Stimulated activated CD4-positive, alpha-beta T cell treated with anti-CD3 and anti-CD28 coated beads, Interleukin-4, amount 100 ng/mL, for 1 hour (primary cell): ENCODE data around the gene CLDN14.

ENCODE experiments used
- DNase-seq: peaks from one replicate; pipeline ENCODE4 v3.0.0-alpha.2; 2020

Gene CLDN14, protein sequence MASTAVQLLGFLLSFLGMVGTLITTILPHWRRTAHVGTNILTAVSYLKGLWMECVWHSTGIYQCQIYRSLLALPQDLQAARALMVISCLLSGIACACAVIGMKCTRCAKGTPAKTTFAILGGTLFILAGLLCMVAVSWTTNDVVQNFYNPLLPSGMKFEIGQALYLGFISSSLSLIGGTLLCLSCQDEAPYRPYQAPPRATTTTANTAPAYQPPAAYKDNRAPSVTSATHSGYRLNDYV

DNA sequence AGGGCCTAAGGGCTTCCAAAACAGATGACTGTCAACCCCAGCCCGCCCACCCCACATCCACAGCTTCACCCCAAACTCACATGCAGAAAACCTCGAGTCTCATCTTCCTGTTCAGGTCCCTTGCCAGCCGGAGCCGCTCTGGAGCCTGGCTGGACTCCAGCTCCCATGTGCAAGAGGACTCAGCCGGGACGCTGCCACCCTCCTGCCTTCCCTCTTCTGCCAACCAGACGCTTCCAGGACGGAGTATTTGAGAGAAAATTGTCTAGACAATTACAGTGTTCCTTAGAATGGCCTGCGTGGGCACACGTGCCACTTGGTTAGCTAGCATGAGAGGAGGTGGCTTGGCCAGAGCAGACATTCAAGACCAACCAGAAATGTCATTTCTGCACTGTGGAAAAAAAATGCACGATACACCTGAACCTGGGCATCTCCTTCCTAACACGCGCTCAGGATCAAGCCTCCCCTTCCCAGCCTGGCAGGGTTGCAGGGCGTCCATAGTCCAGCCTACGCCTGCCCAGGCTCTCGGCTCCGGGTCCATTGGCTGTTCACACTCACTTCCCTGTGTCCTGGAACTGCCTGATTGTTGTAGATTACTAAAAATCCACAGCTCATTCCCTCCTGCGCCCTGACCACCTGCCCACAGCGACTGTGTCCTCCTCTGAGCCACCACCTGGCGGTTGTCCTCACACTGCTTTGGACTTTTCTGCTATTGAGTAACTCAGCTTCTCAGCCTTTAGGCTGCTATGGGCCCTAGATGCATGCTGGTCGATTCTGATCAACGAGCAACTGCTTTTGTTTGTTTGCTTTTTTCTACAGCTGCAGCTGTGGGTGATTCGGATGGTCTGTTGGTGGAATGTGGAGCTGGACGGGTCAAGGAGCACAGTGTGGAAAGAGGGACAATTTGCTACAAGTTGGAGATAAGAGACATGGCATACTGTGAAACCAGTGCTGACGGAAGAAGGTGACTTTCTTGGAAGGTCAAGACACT, at the start of gene CLDN14:
Gene CLDN14 (minus strand): TSS at position 708 of the 988 bp plus-strand sequence. CDS start 18,427 bp downstream, outside the sequence.
- no peak for DNase-seq

DNA sequence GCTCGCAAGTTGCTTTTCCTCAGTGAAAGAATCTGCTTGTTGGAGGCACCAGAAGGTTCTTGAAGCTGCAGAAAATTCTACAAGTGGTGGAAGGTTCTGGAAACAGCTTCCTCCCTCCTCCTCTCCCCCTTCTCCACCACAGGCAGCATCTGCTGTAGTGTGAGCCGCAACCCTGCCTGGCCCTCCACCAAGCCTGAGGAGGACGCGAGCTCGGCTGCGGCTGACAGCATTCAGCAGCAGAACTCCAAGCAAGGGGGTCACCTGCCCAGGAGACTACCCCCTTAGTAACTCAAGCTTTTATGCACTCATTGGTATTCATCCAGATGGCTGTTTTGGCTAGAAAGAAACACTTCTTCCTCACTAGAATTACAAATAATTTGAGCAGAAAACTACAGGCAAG, 48.8 kb upstream of the CLDN14 start:
- DNase-seq = no peak

DNA sequence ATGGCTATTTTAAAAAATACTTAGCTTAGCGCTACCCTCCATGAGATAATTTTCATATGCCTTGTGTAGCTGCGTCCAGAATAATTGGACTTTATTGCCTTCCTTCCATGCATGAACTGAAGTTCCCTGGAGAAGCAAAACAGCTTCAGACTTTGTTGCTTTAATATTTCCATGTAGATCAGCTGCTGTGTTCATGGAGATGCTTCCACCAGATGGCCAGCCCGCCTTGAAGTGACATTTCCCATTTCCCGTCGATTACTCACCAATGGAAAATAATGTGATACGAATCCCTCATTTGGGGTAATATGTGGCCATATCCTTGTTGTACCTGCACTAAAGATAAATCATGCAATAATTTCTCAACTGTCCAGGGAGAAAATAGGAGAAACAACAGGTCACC, 47.4 kb upstream of the CLDN14 start:
- DNase-seq = no peak

DNA sequence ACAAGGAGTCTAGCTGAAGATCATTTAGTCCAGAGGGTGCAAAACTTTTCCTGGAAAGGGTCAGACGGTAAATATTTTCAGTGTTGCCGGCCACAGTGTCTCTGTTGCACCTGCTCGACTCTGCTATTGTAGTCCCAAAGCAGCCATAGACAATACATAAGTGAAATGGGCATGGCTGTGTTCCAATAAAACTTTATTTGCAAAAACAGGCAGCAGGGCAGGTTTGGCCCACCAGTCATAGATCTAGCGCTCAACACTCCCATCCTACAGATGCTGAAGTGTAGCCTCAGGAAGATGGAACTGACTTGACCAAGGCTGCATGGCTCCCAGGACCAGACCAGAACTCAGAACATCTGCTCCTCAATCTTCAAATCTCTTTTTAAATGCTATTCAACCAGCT, 46.2 kb upstream of the CLDN14 start:
- no peak for DNase-seq

DNA sequence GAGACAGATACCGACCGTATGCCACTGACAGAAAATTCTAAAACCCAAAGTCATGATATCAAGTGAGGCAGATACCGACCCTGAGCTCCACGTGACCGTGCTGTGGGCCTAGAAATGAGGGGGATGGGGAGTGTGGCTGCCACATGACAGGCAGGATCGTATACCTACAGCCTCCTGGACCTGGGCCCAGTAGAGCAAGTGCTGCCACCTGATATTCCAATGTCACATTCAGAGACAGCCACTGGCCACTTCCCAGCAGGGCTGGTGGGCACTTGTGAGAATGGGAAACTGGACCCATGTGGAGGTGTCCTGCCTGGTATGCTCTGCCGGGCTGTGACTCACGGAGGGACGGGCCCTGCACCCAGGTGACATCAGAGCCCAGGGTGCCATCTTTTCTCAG, 44.6 kb upstream of the CLDN14 start:
- no peak for DNase-seq

DNA sequence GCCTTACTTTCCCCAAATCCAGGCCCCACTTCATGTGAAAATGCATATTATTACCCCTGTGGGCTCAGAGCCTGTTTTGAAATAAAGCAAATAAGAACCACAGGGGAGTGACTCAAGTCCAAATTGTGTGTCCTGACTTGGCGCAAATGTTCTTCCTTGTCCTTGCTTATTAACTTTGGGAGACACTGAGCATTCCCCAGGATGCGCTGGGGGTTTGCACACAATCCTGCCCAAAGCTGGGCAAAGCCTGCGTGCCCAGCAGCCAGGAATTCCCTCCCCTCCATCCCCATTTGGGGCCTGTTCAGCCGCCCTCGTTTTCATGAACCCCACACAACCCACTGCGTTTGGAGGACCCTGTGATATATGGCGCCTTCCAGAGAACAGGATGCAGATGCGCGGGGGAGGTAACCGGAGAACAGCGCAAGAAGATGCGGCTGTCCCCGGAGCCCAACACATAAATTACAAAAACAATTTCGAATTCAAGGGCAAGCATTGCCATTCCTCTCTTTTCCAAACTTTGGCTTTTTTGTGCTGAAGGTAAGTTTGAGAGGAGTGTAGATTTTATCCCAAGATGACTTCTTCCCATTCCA, 42.4 kb upstream of the CLDN14 start:
- no peak for DNase-seq

DNA sequence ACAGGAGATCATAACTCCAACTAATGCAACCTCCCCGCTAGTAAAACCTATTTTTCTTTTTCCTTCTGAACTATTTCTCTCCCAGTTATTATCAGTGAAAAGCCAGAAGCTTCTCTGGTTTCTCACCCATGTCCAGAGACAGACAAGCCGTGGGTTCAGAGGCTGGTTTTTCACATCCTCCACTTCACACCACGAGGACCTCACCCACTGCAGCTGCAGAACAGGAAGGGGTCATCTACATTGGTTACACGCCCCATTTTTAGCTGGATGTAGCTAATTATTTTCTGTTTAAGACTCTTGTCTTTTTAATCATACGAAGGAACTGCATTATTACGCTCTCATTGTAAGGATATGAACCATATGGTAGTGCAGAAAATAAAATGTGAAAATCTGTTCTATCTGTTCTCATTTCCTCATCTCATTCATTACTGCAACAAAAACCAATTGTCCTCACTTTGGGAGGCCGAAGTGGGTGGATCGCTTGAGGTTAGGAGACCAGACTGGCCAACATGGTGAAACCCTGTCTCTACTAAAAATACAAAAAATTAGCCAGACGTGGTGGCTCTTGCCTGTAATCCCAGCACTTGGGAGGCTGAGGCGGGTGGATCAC, 39.1 kb upstream of the CLDN14 start:
- DNase-seq = no peak

DNA sequence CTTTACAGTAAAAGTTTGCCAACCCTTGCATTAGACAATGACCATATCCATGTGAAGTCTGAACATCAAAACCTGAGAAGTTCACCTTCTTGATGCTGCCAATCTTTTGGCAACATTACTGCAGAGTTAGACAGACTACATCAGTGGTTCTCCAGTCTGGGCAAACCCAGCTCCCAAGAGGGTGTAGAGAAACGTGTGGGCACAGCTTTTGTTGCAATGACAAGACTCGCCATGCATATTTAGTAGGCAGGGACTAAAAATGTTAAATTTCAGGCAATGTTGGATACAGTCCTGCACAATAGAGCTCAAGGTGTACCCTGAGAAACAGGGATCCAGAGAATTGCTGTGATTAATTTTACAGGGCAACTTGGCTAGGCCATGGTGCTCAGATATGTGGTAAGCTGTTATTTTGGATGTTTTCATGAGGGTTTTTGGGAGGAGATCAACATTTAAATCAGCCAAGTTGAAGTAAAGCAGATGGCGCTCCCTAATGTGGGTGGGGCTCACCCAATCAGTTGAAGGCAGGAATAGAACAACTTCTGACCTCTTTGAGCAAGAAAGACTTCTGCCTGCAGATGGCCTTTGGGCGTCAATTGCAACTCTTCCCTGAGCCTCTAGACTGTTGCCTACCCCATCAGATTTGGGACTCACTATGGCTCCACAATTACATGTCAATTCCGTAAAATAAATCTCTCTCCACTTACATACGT, 37.6 kb upstream of the CLDN14 start:
- DNase-seq = no peak

DNA sequence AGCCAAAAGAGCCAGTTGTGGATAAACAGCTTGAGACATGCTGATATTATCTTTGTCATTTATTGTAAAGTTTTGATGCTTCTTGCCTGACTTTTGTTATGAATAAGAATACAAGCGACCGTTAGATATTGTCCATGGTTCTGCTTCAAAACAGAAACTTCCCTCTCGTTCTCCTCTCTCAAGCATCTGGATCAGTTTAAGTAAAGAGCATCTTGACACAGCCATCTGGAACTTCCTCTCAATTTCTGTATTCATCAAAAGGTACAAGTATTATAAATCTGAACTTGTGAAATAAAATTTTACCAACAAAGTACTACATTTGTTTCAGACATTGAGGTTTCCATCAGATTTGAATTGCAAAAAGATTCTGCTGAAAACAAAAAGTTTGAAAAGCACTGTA, 36.4 kb upstream of the CLDN14 start:
- DNase-seq = no peak

DNA sequence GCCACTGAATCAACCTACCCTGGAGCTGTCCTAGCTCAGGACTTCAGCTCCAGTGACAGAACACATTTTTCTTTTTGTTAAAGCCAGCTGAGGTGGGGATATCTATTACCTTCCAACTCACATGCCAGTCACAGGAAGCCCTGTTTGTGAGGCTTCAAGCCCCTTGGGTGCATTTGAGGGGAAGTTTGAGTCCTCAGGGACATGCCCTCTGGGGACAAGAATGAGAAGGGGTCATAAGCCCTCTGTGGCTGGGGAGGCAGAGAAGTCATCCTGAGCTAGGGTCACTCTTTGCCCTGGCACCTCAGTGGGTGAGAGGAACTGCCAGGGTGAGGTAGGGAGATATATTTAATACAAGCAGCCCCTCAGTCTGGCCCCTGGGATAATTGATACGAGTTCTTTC, 33.5 kb upstream of the CLDN14 start:
- no peak for DNase-seq

DNA sequence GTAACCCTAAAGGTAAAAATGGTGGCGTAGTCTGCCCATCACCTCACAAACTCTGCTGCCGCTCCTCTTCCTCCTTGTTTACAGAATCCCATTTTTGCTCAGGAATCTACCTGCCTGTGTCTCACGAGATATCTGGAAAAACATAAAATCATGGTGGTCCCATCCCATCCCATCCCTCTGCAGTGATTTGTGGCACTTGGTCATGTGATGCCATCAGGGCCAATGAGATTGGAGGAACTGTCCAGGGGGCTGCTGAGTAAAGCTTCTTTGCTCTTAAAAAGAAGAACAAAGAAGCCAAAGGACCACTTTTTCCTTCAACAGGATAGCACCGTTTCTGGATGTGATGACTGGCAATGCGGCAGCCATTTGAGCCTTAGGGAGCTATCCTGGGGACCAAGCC, 33.0 kb upstream of the CLDN14 start:
- no peak for DNase-seq

DNA sequence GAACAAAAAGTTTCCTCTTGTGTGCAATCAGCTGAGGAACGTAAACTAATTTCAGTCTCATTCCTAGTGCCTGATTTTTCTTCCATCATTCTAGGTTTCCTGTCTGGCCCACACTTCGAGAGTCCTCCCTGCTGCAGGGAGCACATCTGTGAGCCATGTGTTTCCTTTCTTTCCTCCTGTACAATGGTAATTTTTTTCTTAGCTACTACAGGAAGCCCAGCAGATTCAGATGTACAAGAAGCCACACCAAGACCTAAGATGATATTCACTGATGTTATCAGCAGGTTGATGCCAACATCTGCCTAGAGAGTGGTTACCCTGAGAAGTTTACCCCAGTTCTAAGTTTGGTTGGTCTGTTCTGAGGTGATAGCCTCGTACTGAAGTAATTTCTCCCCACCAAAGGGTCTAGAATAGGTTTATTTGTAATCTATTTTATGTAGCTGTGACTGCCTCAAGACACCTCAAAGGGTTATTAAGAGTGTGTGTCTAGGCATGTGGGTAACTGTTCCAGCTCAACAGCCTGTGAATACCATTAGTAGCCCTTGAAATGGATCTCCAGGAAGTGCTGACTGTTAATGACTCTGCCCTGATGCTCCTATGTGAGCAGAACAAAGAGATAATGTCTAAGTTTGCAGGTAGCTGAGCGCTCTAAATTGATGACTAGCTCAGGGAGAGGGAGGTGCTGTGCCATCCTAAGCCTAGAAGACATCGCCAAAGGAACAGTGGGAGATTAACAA, 31.7 kb upstream of the CLDN14 start:
- DNase-seq = no peak

DNA sequence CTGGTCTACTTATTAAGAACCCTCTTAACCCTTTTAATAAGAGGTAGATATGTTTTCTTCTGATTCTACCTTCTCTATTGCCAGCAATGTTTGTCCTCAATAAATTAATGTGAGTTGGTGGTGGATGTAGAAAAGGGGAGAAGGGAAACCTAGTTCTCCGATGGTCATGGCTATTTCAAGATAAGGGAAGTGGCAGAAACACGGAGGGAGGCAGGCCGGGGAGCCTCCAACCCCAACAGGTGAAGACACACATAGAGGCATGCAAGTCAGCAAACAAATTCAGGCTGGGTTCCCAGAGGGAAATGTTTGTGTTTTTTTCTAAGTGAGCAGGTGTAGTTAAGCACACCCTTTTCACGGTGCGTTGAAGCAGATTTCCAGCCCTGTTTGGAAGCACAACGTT, 31.0 kb upstream of the CLDN14 start:
- no peak for DNase-seq

DNA sequence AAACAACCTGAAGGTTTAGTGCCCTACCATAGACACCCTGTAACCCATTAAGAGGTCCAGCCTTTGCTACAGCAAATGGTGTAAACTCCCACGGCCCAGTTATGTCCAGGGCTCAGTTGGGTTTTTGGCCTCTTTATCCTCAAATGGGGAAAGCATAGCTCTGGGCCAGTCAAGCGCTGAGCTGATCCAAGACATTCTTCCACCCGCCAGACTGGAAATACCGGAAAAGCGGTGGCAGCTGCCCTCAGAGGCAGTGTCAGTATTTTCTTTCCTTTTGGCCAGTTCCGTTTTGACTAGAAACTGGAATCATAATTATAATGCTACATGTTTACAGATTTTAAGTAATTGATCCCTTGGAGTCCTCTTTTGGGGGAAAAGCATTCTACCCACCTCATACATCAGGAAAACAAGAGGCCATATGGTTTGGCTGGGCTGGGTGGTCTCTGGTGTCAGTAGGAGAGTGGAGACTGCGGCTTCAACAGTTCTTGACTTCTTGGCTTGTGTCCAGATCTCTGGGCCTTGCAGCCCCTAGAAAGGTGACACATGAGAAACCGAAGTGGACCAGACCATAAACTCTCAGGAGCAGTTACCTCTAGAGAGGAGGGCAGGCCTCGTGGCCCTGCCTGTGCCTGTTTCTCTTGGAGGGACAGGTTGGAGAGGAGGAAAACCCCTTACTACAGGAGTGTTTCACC, 30.2 kb upstream of the CLDN14 start:
- DNase-seq = no peak

DNA sequence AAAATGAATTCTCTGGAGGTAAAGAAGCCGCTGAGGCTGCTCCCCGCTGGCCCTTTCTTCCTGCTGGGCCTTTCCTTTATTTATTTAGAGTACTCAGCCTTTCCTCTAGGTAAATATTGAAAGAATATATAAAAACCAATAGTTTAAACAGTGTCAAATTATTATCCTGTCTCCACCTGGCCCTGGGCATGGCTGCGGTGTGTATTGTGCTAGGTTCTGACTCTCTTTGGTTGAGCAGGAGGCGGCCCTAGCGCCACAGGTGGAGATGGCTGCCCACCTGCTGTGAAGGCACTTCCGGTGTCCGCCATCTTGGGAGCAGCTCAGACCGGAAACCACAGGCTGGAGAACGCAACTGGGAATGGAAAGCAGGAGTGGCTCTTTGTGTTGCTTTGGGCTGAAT, 29.0 kb upstream of the CLDN14 start:
- no peak for DNase-seq

DNA sequence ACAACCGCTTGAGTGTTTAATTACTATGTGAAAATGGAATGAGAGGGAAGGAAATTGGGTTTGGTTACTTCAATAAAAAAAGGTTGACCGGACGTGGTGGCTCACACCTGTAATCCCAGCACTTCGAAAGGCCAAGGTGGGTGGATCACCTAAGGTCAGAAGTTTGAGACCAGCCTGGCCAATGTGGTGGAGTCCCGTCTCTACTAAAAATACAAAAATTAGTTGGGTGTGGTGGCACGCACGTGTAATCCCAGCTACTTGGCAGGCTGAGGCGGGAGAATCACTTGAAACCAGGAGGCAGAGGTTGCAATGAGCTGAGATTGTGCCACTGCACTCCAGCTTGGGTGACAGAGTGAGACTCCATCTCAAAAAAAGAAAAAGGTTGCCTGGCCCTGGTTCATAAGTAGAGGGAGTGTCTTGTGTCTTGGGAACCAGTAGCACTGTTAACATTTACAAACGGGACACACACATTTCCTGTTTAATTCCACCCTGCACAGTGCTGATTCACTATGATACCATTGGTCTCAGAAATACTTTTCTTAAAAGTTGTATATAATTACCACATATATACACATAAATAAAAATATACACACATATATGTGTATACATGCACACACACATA, 27.6 kb upstream of the CLDN14 start:
- DNase-seq = no peak

DNA sequence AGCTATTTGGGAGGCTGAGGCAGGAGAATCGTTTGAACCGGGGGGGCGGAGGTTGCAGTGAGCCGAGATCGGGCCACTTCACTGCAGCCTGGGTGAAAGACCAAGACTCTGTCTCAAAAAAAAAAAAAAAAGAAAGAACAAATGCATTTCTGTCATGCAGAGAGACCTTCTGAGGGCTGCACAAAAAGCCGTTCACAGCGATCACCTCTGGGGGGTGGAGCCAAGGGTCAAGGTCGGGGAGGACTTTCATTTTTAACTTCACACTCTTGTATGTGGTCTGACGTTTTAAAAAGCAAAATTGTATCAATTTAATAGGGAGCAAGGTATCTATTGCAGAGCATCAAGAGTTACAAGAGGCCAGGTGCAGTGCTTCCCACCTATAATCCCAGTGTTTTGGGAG, 26.6 kb upstream of the CLDN14 start:
- DNase-seq = no peak

DNA sequence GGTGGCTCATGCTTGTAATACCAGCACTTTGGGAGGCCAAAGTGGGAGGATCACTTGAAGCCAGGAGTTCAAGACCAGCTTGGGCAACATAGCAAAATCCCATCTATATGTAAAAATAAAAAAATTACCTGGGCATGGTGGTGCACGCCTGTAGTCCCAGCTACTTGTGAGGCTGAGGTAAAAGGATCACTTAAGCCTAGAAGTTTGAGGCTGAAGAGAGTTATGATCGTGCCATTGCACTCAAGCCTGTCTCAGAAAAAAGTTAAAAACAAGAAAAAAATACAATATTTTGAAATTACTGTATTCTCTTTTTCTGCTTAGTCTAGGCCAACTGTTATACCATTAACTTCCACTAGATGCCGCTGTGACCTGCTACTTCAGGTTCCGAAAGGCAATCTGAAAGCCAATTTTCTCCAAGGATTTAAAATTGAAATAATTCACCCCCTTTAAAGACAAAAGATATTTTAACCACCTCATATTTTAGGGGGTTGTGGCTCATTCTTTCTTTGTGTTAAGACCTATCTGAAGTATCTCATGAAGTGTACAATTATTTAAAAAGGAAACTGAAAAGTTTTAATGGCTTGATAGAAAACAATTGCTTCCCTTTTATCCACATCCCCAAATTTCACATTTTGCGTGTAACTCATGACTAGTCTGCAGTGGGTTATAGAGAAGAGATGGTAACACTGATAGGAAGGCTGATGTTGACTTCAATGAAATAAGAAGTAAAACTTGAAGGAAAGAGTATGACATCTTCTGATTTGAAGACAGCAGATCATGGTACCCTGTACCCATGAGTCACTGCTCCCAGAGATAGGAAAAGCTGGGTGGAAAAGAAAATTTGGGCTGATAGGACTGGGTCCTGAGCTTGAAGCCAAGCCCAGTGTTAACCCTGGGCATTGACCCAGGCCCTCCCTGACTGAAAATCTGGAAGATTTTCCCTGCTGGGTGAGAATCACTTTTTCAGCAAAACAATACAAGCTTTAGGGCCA, 24.4 kb upstream of the CLDN14 start:
- DNase-seq = no peak

DNA sequence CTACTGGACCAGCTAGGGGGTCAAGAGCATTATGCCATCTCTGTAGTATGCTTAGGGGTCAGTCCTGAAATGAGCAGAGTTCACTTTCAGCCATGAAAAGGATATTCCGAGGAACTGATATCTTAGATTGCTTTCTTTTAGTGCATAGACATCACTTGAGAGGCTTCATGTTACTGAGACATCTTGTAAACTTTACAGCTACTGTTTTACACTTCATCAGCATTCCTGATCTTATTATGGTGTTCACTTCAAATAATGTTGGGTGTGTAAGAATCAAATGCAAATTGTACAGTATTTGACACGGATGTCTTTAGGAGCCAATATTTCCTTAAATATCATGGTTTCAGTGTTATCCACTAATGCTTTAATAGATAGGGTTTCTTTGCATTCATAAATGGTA, 22.4 kb upstream of the CLDN14 start:
- no peak for DNase-seq

DNA sequence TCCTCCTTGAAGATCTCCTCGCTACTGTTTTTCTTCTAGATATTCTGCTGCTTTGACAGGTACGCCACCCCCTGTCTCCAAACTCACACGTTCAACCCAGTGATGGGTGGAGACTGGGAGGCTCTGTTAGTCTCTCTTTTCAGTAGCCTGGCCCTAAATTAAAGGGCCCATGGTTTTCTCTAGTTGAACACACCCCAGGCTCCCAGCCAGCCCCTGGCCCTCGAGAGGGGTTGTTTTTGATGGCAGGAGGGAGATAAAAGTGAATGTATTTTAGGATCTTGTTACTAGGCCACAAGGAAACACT, 21.6 kb upstream of the CLDN14 start:
- DNase-seq = no peak
